ENCODE results near the gene UGT2B10. TPM values are rescaled to one million over a fixed set of nuclear protein-coding genes. Genes with fewer than 3 reads are reported as not detected.

UGT2B10 gene
- total RNA-seq, 2 experiments from 2014 or later, result not detected

DNA sequence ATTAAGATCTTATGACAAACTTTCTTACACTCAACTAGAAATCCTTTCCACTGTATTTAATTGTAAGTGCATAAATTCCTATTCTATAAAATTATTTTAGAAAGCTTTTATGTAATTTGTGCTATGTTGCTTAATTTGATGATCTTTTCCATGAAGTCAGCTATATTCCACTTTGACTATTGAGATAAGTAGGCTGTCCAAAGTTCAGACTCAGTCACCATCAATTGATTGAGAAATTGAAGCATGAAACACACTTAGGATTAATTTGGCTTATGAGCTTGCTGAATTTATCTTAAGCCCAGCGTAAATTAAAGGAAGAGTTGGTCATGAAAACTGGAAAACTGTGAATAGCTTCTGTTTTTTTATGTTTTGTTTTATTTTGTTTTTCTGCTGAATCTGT is 18.7 kb upstream of the UGT2B10 start:
- no peaks in the 10 kb centered on the region for H3K9me3 ChIP-seq (ENCODE audit: control insufficient read depth in 1 of 2, insufficient read depth in 1 of 2, low read length in 2 of 2)
- intact Hi-C loops (cut with DNase I, micrococcal nuclease), result no loop called here
- ATAC-seq (ENCODE audit: poor library complexity) (no peak), DNase-seq (no peak)
- Mint-ChIP-seq H3K27me3 (no peaks in the 10 kb centered on the region), H3K27ac (no peak overlapping the region), H3K4me3 (no peak overlapping the region), H3K4me1 (ENCODE audit: low read depth) (no peaks in the 10 kb centered on the region), H3K36me3 (ENCODE audit: low read depth) (no peaks in the 10 kb centered on the region), H3K9me3 (no peaks in the 10 kb centered on the region)
- H3K36me3 ChIP-seq (ENCODE audit: insufficient read depth, low read length), result no peaks in the 10 kb centered on the region
- no peak overlapping the region for H3K4me3 ChIP-seq (ENCODE audit: low read length)
- H3K27me3 ChIP-seq (ENCODE audit: control insufficient read depth in 1 of 2, insufficient read depth in 2 of 2, low read length in 2 of 2), result no peaks in the 10 kb centered on the region
- ChIA-PET CTCF (no interaction called here), POLR2A (no interaction called here)
- no peak overlapping the region for H3K27ac ChIP-seq (ENCODE audit: low read depth in 1 of 2, low read length in 2 of 2)
- TF ChIP-seq, protein P1, sequence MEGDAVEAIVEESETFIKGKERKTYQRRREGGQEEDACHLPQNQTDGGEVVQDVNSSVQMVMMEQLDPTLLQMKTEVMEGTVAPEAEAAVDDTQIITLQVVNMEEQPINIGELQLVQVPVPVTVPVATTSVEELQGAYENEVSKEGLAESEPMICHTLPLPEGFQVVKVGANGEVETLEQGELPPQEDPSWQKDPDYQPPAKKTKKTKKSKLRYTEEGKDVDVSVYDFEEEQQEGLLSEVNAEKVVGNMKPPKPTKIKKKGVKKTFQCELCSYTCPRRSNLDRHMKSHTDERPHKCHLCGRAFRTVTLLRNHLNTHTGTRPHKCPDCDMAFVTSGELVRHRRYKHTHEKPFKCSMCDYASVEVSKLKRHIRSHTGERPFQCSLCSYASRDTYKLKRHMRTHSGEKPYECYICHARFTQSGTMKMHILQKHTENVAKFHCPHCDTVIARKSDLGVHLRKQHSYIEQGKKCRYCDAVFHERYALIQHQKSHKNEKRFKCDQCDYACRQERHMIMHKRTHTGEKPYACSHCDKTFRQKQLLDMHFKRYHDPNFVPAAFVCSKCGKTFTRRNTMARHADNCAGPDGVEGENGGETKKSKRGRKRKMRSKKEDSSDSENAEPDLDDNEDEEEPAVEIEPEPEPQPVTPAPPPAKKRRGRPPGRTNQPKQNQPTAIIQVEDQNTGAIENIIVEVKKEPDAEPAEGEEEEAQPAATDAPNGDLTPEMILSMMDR (IDR thresholded peaks at IDR 0.05), result no peak
- no peaks in the 10 kb centered on the region for H3K4me1 ChIP-seq (ENCODE audit: insufficient read depth, low read length)

GRCh38 chr4:68797618-68798017 is 18.2 kb upstream of the UGT2B10 start:
- no peaks in the 10 kb centered on the region for H3K36me3 ChIP-seq (ENCODE audit: insufficient read depth, low read length)
- Mint-ChIP-seq H3K27me3 (no peaks in the 10 kb centered on the region), H3K4me1 (ENCODE audit: low read depth) (no peaks in the 10 kb centered on the region), H3K4me3 (no peak overlapping the region), H3K36me3 (ENCODE audit: low read depth) (no peaks in the 10 kb centered on the region), H3K27ac (no peak overlapping the region), H3K9me3 (no peaks in the 10 kb centered on the region)
- intact Hi-C loops (cut with DNase I, micrococcal nuclease), result no loop called here
- POLR2A ChIA-PET, result no interaction called here
- H3K27me3 ChIP-seq (ENCODE audit: control insufficient read depth in 1 of 2, insufficient read depth in 2 of 2, low read length in 2 of 2), result no peaks in the 10 kb centered on the region
- TF ChIP-seq, protein P1 (IDR thresholded peaks at IDR 0.05), result no peak
- H3K4me1 ChIP-seq (ENCODE audit: insufficient read depth, low read length), result no peaks in the 10 kb centered on the region
- no peak overlapping the region for H3K4me3 ChIP-seq (ENCODE audit: low read length)
- DNase-seq (no peak), ATAC-seq (ENCODE audit: poor library complexity) (no peak)
- no peaks in the 10 kb centered on the region for H3K9me3 ChIP-seq (ENCODE audit: control insufficient read depth in 1 of 2, insufficient read depth in 1 of 2, low read length in 2 of 2)
- H3K27ac ChIP-seq (ENCODE audit: low read depth in 1 of 2, low read length in 2 of 2), result no peak overlapping the region
- CTCF ChIA-PET, result no interaction called here

DNA sequence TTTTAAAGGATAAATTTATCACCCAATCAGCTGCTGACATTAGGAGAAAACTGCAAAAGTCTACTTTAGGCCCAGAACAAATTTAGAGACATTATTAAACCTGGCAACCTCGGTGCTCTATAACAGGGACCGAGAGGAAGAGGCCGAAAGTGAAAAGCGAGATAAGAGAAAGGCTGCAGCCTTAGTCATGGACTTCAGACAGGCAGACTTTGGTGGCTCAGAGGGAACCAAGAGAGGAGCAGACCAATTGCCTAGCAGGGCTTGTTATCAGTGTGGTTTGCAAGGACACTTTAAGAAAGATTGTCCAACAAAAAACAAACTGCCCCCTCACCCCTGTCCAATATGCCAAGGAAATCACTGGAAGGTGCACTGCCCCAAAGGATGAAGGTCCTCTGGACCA is 12.8 kb upstream of the UGT2B10 start:
- ATAC-seq (ENCODE audit: poor library complexity) (no peak), DNase-seq (no peak)
- Histone ChIP-seq H3K27me3 (ENCODE audit: control insufficient read depth in 1 of 2, insufficient read depth in 2 of 2, low read length in 2 of 2) (no peaks in the 10 kb centered on the region), H3K36me3 (ENCODE audit: insufficient read depth, low read length) (no peaks in the 10 kb centered on the region), H3K27ac (ENCODE audit: low read depth in 1 of 2, low read length in 2 of 2) (no peak overlapping the region), H3K4me1 (ENCODE audit: insufficient read depth, low read length) (no peaks in the 10 kb centered on the region), H3K4me3 (ENCODE audit: low read length) (no peak overlapping the region), H3K9me3 (ENCODE audit: control insufficient read depth in 1 of 2, insufficient read depth in 1 of 2, low read length in 2 of 2) (no peaks in the 10 kb centered on the region)
- intact Hi-C loops (cut with DNase I, micrococcal nuclease), result no loop called here
- no peaks in the 10 kb centered on the region for H3K36me3 Mint-ChIP-seq (ENCODE audit: low read depth)
- no peaks in the 10 kb centered on the region for H3K27me3 Mint-ChIP-seq
- TF ChIP-seq, protein P1 (IDR thresholded peaks at IDR 0.05), result no peak
- CTCF ChIA-PET, result no interaction called here
- no peak overlapping the region for H3K4me3 Mint-ChIP-seq
- H3K27ac Mint-ChIP-seq, result no peak overlapping the region
- H3K4me1 Mint-ChIP-seq (ENCODE audit: low read depth), result no peaks in the 10 kb centered on the region
- peaks cover 4% of the 10 kb centered on the region for H3K9me3 Mint-ChIP-seq
- POLR2A ChIA-PET, result no interaction called here

All from CD4-positive, alpha-beta T cell (primary cell).